ENCODE measurements around the gene LRRK1.

GRCh38 chr15:100925480-100925879 is 6.3 kb downstream of the LRRK1 start:
- no peak for TF ChIP-seq POLR2A (IDR thresholded peaks at IDR 0.05)
- TF ChIP-seq CTCF (IDR thresholded peaks at IDR 0.05) = no peak

Data from ovary (tissue), 3 donors.